HG03025 (cell line): ENCODE measurements around the gene TWIST2.

Source experiments
- ATAC-seq: cut with Tn5 transposase; IDR thresholded peaks from one replicate; pipeline ENCODE4 v1.9.1; 2021; ENCODE audit warnings: mild to moderate bottlenecking, moderate library complexity; ENCODE audit not compliant: unreplicated experiment, low FRiP score

The TWIST2 gene

GRCh38 chr2:238835726-238836301 is 12.1 kb upstream of the TWIST2 start:
- ATAC-seq = no peak

DNA sequence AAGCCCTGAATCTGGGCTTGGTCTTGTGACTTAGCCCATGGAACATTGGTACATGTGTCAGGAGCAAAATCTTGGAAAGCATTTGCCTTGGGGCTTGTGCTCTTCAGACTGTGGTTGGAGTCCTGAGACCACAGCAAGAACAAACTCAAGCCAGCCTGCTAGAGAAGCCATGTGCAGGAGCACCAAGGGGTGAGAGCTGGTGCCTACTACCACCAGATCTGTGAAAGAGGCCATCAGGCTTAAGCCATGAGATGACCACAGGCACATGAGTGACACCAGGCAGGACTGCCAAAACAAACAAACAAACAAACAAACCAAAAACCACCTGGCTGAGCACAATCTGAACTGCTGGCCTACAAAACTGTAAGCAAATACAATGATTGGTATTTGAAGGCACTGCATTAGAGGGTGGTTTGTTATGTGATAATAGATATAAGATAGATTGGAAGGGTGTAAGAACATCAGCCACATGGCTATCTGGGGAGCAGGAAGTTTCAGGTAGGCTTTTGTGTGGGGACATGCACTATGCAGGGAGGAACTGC is 9.0 kb upstream of the TWIST2 start:
- ATAC-seq = no peak

- no peak for ATAC-seq
Observed at GRCh38 chr2:238839428-238839827, 8.5 kb upstream of the TWIST2 start.

DNA sequence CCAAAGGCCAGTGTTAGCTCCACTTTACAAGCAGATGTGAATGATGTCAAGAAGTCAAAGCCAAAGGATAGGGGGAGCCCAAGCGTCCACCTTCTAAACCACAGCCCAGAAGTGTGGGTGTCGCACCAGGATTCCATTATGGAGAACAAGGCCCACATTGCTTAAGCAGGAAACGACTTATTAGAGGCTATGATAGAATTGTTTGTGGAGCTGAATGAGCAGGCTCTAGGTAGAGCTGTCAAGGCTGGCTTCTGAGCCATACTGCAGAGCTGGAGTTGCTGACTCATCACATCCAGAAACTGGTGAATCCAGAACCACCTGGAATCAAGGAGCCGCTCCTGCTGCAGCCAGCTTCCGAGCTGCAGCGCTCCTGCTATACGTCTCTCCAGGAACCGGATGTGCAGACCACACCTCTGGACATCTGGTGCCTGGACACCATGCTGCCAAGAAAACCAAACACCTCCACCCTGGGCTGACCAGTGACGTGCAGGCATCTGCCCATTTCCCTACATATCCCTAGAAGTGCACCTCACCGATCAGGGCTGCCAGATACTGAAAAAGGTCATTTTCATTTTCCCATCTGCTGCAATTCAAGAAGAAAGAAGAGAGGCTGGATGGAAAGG is 6.2 kb upstream of the TWIST2 start:
- ATAC-seq = no peak

- ATAC-seq = no peak
Observed at GRCh38 chr2:238843476-238843875, 4.4 kb upstream of the TWIST2 start.

DNA sequence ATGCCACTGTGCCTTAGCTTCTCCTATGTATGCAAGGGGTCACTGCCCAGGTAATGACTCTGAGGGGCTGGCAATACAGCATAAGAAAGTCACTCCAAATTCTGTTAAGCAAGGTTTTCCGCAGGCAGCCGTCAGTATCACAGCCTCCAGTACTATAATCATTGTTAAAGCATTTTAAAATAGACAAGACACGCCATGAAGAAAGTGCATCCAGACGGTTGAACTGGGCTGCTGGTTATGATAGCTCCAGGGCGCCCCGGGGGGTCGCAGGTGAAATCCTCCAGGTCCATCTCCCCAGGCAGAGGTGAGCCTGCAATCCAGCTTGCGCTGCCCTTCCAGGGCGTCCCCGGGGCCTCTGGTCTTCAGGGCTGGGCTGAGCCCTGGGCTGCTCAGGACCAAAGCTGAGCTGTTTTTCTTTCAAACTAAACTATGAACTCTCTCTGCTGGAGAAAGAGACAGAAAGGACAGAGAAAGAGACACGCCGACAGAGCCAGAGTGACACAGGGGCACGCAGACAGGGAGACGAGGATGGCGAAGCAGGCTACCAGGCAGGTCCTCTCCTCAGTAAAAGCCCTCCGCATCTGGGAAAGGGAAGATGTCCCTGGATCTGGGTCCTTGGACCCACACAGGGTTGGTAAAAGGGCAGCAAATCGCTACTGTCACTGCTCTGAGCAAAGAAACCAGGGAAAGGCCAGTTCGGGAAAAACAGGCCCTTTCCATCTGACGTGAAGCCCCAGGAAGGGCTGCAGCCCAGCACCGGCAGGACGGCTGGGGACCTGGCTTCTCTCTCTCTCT is 2.1 kb upstream of the TWIST2 start:
- ATAC-seq = no peak

DNA sequence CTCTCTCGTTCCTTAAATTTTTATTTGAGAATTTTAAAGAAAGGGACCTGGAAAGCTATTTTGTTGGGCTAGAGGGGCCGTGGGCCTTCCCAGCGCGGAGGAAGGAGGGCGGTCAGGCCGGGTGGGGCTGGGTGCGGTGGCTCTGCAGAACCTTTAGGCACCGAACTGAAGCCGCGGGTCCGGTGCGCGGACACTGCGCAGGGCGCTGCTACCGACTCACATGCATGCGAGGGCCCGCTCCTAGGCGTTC is 1.6 kb upstream of the TWIST2 start:
- no peak for ATAC-seq

DNA sequence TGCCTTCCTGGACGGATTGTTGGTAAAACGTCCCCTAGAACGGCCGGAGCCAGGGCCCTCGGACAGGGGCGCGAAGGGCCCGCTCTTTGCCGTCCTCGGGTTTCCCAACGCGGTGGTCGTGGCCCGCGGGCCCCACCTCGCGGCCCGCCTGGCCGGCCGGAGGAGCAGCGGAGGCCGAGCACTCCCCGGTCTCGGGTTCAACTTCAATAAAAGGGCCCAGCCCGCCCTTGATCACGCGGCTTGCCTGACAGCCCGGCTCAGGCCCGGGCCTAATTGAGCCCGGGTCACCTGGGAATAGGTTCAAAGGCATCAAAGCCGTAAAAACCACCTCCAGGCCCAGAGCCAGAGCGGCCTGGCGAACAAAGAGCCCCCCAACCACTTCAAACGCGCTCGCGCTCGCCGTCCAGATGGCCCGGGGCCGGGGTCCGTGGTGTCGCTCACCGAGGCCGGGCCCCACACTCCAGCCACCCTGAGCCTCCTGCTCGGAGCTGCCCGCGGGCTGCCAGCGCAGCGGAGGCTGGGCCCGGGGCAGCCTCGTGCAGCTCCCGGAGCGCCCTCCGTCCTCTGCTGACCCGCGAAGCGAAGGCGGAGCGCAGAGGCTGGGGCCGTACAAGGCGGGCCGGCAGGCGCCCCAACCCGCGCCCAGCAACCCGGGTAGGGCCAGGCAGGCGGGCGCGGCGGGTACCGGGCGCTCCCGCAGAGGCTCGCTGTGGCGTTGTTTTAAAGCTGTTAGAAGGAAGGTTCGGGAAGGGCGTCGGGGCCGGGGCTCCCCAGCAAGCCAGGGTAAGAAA is 1.1 kb upstream of the TWIST2 start:
- ATAC-seq = no peak

GRCh38 chr2:238847419-238847801 is 475 bp upstream of the TWIST2 start:
- ATAC-seq = no peak

DNA sequence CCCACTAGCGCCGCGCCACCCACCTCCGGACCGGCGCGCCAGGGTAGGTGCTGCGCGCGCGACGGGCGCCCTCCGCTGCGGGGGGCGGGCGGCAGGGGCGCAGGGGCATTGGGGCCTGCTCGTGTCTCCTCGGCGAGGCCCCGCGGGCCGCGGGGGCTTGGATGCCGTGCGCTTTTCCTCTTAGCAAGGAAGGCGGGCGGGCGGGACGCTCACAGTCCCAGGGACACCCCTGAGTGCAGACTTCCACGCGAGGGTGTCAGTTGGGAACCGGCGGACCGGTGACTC is 748 bp downstream of the TWIST2 start:
- no peak for ATAC-seq

DNA sequence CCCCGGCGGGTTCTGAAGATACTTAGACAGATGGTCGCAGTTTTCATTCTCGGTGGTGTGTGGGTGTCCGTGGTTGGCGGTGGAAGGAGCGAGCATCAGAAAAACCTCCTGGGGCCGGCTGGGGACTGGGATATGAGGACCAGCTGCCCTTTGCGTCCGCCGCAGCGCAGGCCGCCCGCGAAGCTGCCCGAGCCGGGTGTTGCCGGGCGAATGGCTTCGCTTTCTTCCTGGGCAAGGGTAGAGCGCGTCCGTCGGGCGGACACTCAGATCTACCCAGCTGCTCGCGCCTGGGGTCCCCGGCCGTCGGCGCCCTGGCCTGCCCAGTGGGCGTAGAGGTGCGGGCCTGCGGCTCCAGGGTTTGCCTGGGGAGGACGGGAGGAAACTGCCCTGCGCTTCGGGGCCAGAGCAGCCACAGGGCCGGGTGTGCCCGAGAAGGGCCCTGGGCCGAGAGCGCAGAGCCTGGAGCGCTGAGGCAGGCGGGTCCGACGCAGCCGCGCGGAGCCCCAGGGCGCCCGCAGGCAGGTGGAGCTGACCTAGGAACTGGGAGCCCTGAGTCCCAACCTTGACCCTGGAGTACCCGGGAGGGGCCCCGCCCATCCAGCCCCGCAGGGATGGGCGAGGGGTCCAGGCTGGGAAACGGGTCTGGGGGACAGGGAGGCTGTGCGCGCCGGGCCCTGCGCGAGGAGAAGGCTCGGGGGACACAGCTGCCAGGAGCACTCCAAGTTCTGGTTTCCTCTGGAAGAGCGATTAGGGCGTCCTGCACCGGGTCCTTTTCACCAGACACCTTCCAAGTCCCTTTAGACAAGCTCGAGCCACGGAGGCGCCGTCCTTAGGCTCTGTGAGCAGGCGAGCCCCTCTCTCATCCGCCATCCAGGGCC is 1.3 kb downstream of the TWIST2 start:
- ATAC-seq = no peak

GRCh38 chr2:238850091-238850490 is 2.2 kb downstream of the TWIST2 start:
- ATAC-seq = no peak

DNA sequence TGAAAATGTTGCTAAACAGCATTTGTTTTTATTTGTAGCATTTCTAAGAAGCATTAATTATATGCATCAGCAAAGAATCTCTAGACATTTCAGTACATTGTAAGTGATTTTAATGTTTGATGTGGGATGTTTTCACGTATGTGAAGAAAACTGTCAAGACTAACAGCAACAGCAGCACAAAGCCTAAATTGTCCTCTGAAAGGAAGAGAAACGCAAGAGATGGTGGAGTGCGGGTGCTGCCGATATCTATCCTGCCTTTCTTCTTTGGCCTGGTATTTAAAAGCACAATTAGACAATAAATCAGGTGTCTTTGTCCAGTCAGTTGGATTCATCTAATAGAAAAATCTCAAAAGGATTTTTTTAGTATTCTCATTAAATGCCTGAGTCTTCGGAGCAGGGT is 3.1 kb downstream of the TWIST2 start:
- no peak for ATAC-seq

DNA sequence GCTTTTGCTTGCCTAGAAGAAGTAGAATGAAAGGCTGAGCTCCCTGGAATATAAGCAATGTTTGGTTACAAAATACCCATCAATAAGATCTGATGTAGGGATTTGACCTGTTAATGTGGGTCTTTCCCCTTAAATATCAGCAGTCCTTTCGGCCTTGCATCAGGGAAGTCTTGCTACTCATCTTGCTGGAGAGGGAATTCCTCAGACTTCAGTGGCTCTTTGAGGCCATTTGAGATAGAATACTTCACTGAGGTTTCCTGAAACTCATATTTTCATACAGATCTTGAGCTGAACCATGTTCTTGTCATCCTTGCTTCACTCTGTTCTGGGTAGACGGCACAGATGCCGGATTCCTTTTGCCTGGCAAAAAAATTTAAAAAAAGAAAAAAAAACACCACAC is 3.9 kb downstream of the TWIST2 start:
- no peak for ATAC-seq

GRCh38 chr2:238852206-238852869 is 4.5 kb downstream of the TWIST2 start:
- no peak for ATAC-seq

- ATAC-seq = no peak
Observed at GRCh38 chr2:238853218-238853617, 5.3 kb downstream of the TWIST2 start.

DNA sequence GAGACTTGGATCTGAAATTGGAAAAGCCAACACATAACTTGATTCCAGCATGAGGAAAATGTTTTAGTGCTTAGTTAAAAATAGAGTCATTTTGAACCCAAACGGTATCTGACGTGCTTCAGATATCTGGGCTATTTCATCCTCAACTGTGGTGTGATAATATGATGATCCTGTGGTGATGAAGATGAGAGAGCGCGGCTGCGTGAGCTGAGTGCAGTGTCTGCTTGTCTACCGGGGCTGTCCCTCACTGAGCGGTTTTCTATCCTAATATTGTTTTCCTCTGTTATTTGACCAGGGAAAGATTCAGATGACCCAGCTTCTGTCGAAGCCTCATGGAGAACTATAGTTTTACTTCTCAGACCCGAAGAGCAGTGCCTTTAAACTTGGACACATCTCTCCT is 5.8 kb downstream of the TWIST2 start:
- ATAC-seq = no peak

GRCh38 chr2:238854246-238854645 is 6.4 kb downstream of the TWIST2 start:
- no peak for ATAC-seq

GRCh38 chr2:238854699-238855229 is 6.9 kb downstream of the TWIST2 start:
- ATAC-seq = no peak

- no peak for ATAC-seq
Observed at GRCh38 chr2:238855299-238855698, 7.4 kb downstream of the TWIST2 start.
